ENCODE measurements around the gene GPR150. TPM values are rescaled to one million over a fixed set of nuclear protein-coding genes. Genes with fewer than 3 reads are reported as not detected.

Gene GPR150
- total RNA-seq, 1 donor from 2014 or later: not detected

GRCh38 chr5:95655575-95655974 lies 35.7 kb downstream of the GPR150 start:
- Mint-ChIP-seq H3K4me3 (no peak overlapping the region), H3K9me3 (no peaks in the 10 kb centered on the region), H3K27me3 (no peaks in the 10 kb centered on the region), H3K36me3 (no peaks in the 10 kb centered on the region), H3K27ac (no peak overlapping the region), H3K4me1 (ENCODE audit: unreplicated experiment) (no peaks in the 10 kb centered on the region)
- TF ChIP-seq, protein P1, sequence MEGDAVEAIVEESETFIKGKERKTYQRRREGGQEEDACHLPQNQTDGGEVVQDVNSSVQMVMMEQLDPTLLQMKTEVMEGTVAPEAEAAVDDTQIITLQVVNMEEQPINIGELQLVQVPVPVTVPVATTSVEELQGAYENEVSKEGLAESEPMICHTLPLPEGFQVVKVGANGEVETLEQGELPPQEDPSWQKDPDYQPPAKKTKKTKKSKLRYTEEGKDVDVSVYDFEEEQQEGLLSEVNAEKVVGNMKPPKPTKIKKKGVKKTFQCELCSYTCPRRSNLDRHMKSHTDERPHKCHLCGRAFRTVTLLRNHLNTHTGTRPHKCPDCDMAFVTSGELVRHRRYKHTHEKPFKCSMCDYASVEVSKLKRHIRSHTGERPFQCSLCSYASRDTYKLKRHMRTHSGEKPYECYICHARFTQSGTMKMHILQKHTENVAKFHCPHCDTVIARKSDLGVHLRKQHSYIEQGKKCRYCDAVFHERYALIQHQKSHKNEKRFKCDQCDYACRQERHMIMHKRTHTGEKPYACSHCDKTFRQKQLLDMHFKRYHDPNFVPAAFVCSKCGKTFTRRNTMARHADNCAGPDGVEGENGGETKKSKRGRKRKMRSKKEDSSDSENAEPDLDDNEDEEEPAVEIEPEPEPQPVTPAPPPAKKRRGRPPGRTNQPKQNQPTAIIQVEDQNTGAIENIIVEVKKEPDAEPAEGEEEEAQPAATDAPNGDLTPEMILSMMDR (conservative IDR thresholded peaks at IDR 0.05): no peak
- no peak for DNase-seq (ENCODE audit: extremely low spot score, unreplicated experiment)

GRCh38 chr5:95660060-95660459 lies 40.2 kb downstream of the GPR150 start:
- Mint-ChIP-seq H3K9me3 (no peaks in the 10 kb centered on the region), H3K4me1 (ENCODE audit: unreplicated experiment) (no peaks in the 10 kb centered on the region), H3K27ac (no peak overlapping the region)

DNA sequence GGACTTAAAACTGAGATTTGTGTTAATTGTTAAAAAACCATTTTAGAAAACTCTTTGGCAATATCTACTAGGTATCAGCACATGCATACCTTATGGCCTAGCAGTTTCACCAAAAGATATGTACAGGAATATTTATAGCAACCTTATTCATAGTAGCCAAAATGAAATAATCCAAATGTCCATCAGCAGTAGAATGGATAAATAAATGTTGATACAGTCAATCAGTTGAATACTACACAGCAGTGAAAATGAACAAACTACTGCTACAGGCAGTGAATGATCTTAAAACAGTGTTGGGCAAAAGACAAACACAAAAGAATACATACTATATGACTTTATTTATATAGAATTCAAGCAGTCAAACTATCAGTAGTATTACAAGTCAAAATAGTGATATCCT lies 43.1 kb downstream of the GPR150 start:
- H3K4me3 Mint-ChIP-seq: no peak overlapping the region
- no peaks in the 10 kb centered on the region for H3K27me3 Mint-ChIP-seq
- H3K9me3 Mint-ChIP-seq: no peaks in the 10 kb centered on the region

More at GRCh38 chr5:95660060-95660459, 40.2 kb downstream of the GPR150 start:
- DNase-seq (ENCODE audit: extremely low spot score, unreplicated experiment): no peak
- TF ChIP-seq, protein P1 (conservative IDR thresholded peaks at IDR 0.05): no peak
- H3K4me3 Mint-ChIP-seq: no peak overlapping the region
- no peaks in the 10 kb centered on the region for H3K27me3 Mint-ChIP-seq
- H3K36me3 Mint-ChIP-seq: no peaks in the 10 kb centered on the region

GRCh38 chr5:95664204-95664786 lies 44.4 kb downstream of the GPR150 start:
- Mint-ChIP-seq H3K9me3 (no peaks in the 10 kb centered on the region), H3K4me1 (ENCODE audit: unreplicated experiment) (peaks cover 1% of the 10 kb centered on the region), H3K27ac (peak overlapping the region; percentile 14), H3K4me3 (no peak overlapping the region), H3K36me3 (no peaks in the 10 kb centered on the region), H3K27me3 (no peaks in the 10 kb centered on the region)
- TF ChIP-seq, protein P1 (conservative IDR thresholded peaks at IDR 0.05): peak; percentile 90
- DNase-seq (ENCODE audit: extremely low spot score, unreplicated experiment): no peak

More for the DNA sequence above, 43.1 kb downstream of the GPR150 start:
- no peak for DNase-seq (ENCODE audit: extremely low spot score, unreplicated experiment)
- Mint-ChIP-seq H3K36me3 (no peaks in the 10 kb centered on the region), H3K4me1 (ENCODE audit: unreplicated experiment) (no peaks in the 10 kb centered on the region), H3K27ac (no peak overlapping the region)
- TF ChIP-seq, protein P1 (conservative IDR thresholded peaks at IDR 0.05): no peak

GRCh38 chr5:95667061-95667618 lies 47.3 kb downstream of the GPR150 start:
- no peak overlapping the region for H3K27ac Mint-ChIP-seq
- peaks cover 4% of the 10 kb centered on the region for H3K4me1 Mint-ChIP-seq (ENCODE audit: unreplicated experiment)
- no peaks in the 10 kb centered on the region for H3K36me3 Mint-ChIP-seq
- H3K9me3 Mint-ChIP-seq: no peaks in the 10 kb centered on the region
- no peak for DNase-seq (ENCODE audit: extremely low spot score, unreplicated experiment)
- no peaks in the 10 kb centered on the region for H3K27me3 Mint-ChIP-seq
- no peak overlapping the region for H3K4me3 Mint-ChIP-seq
- TF ChIP-seq, protein P1 (conservative IDR thresholded peaks at IDR 0.05): no peak
